ENCODE results near the gene SPARC. TPM values are rescaled to one million over a fixed set of nuclear protein-coding genes. Genes with fewer than 3 reads are reported as not detected.

Gene SPARC
- total RNA-seq, 1 donor from 2014 or later, result 76.4 TPM

DNA sequence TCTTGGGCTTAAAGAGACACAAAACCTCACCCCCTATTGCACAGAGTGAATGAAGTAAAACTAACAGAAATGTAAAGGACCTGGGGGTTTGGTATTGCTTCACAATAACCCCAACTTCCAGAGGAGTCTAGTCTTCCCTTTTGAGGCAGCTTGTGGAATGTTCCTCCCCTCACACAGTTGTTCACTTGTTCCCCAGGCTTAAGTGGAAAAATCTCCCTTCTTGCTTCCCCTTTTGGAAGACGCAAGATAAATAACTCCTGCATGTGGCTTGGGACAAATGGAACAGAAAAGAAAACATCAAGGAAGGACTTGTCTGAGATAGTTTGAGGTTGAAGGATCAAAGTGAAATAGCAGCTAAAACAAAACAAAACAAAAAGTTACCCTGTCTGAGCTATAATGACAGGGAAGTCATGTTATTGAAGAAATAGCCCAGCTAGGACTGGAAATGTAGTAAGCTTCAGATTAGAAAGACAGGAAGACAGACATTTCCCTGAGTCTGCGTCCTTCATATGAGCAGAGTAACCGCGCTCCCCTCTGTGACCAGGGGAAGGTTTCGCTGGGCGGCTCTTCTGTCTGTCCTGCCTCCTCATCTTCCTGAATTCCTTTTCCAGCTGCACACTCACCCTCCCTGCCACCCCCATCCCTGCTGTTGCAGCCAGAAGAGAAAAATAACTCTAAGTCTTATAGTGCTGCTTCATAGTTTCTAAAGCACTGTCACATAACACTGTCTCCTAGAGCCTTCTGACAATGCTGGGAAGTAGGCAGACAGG is 8.8 kb downstream of the SPARC start:
- peak; percentile 31 for ATAC-seq

DNA sequence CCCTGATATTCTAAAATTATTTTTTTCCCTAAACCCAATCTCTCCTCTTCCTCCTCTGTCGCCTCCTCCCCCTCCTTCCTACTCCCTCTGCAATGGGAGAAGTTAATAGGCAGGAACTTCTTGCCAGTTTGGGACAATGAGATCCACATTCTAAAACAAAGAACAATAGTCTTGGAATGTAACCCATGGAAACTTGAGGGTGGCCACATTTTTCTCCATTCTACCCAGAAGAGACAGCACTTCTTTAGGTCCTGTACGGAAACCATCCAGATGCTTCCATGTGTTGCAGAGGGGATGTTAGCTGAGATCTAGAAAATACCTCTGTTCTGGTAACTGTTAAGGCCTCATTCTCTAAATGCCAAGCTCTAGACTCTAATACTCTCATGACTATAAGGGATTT is 10.0 kb downstream of the SPARC start:
- ATAC-seq, result no peak

DNA sequence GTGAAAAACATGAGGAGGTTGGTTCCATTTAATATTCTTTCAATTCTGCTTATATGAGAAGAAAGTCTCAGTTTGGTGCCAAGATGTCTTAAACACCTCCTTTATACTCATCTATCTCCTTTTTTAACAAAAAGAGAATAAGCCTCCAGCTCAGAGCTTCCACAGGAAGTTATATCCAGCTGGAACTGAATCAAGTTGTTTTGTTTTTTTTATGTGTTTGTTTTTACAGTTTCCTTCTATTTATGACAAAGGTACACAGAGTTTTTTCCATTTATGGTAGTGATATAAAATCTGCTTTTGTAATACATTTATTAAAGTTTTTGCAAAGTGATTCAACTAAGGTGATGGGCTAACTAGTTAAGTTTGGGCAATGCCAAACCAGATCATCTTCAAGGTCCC is 10.4 kb downstream of the SPARC start:
- ATAC-seq, result no peak

DNA sequence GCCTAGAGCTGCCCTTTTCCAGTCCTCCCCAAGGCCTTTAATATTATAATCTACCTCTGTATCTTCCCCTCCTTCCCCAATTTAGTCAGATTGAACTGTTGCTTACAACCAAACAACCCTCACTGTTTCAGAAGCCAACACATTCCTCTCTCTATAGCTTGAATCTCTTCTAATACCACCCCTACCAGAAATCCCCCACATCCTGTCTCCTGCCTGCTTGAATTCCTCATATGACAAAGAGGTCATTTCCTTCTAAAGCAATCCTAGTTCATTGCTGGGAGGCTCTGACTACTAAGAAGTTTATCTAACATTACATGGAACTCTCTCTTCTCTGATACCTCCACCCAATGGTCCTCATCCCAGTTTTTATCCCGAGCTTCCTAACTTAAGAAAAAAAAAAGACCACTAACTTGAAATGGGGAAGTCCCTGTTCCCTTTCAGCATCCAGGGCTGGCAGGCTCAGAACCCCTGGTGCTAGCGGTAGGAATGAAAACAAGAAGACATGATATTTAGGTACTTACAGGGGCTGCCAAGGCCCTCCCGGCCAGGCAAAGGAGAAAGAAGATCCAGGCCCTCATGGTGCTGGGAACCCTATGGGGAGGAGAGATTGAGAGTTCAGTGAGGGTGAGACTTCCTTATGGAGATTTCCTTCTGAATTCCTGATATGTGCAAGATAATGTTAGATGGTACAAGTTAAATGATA is 11.0 kb downstream of the SPARC start:
- no peak for ATAC-seq

DNA sequence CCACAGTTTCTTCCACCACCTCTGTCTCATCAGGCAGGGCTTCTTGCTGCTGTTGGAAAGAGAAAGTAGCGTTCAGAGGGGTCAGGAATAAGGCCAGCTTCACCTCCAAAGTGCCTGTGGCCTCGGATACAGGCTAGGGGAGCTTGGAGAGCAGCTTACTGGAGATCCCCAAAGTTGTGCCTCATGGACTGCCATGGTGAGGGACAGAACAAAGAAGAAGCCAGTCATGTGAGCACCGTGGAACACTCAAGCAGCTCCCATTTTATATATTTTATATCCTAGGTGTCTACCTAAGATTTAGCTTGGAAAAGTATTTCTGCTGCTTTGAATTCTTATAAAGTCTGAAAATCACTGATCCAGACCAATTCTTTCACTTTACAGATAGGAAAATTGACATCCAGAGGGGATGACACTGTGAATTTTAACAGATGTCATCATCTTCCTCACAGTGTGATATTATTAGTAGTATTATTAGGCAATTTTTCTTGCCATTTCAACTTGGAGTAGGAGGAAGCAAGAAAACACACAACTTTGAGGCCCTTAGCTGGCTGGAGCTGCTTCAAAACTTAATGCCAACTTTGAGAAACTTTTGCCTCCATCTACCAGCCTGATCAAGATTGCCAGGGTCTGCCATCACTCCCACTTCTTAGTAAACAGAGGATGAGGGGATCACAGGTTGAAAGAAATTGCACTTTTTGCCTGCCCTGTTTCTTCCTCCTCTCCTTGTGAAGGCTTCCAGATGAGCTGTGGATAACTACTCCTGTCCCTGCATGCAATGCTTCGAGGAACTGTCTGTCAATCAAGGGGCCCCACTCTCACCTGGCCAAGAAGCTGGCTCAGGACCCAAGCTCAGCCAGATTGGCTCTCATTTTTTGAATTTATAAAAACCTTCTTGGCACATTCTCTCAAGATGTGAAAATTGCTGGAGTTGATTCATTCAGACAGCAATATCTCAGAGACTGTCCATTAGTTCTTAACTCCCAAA is 11.8 kb downstream of the SPARC start:
- ATAC-seq, result no peak

DNA sequence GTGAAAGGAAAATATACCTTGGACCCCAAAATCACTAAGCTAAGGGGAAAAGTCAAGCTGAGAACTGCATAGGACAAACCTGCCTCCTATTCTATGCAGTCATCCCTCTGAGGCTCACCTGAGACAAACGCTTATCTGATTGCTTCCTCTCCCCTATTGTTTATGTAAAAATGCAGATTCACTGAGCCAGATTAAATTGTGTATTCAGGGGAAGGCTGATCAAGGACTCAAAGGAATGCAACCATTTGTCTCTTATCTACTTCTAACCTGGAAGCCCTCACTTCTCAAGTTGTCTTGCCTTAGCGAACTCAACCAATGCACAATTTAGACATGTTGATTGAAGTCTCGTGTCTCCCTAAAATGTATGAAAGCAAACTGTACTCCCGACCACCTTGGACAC is 13.3 kb downstream of the SPARC start:
- no peak for ATAC-seq

DNA sequence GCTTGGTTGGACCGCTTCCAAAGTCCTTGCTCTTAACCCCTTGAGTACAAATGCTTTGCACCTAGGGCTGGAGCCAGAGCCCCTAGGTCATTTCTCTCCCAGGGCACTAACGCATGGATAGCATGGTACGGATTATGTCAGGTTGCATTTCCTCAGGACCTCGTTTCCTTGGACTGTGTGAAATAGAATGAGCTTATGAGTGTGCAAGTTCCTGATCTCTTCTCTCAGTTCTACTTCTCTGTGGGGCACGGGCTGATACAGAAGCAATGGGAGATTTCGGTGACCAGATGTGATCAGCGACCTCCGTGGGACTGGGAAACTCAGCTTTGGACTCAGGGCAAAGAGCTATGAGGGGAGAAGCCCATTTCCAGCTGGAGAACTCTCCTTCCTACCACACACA is 14.2 kb downstream of the SPARC start:
- ATAC-seq, result no peak

DNA sequence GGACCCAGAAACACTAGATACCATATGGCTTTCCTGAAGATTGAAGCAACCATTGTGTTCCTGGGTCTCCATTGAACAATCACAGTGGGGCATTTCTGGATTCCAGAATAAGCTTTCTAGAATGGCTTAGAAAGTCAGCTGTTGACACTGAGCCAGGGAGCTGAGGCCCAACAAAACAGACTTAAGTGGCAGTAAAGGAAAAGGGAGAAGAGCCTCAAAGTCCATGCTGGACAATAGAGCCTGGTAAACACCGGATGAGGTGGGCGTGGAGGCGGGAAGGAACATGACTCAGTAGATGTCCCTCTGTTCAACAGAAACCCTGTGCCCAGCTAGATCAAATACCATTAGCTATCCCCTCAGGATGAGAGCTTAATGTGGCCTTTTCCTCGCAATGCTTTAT is 14.8 kb downstream of the SPARC start:
- peak; percentile 44 for ATAC-seq

DNA sequence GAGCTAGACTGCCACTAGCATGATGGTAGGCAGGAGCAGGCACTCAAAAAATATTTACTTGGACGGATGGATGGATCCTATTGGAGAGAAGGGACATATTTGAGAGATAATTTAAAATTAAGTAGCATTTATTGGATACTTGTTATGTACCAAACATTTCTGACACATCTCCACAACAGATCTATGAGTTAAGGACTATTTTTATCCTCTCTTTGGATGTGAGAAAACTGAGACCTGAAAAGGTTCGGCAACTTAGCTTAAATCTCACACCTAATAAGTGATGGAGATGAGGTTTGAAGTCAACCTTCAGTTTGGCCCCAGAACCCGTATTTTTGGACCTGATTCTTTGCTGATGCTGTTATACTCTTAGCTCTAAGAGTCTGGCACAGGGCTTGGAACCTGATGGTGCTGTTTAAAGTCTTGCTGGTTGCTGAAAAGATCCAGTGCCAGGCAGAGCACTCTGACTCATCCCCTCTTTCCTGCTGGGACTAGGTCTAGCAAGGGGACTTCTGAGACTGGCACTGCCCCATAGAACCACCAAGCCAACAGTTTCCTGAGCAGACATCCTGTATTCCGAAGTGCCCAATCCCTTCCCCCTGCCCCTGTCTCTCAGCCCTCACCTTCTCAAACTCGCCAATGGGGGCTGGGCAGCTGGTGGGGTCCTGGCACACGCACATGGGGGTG is 15.6 kb downstream of the SPARC start:
- peak; percentile 69 for ATAC-seq

DNA sequence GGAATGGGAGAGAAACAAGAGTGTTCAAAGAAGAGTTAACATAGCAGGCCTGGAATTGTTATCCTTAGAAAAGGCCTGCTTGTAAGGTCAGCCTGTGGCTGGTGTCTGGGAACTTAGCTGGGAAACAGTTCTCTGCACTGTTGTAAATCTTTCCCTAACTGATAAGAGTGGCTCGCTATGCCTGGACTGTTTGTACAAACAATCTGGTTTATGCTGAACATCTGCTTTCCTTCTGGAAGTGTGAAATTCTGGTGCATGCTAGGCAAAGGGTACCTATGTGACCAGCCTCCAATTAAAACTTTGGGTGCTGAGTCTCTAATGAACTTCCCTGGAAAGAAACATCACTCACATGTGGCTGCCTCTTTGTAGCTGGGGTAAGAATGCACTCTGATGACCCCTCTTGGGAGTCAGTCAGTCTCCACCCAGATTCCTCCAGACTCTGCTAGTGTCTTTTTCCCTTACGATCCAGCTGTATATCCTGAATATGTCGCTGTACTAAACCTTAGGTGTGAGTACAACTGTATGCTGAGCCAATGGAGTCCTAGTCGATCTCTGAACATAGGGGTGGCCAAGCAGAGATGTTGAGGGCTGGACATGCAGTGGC is 16.5 kb downstream of the SPARC start:
- ATAC-seq, result no peak

DNA sequence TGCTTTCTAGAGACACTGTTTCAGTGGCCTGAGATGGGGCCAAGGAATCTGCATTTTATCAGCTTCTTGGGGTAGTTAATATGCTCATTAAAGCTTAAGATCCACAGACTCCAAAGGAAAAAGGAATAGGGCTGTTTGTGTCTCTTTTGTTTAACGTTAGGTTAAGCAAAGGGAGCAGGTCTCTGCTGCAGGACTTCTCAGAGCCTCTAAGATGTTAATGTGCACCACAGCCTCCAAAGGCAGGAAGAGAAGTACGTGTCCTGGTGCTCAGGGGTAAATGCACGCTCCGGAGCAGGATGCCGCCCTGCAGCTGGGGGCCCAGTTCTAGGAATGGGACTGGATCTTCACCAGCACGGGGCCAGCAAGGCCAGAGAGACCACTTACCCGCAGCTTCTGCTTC is 19.6 kb downstream of the SPARC start:
- no peak for ATAC-seq

DNA sequence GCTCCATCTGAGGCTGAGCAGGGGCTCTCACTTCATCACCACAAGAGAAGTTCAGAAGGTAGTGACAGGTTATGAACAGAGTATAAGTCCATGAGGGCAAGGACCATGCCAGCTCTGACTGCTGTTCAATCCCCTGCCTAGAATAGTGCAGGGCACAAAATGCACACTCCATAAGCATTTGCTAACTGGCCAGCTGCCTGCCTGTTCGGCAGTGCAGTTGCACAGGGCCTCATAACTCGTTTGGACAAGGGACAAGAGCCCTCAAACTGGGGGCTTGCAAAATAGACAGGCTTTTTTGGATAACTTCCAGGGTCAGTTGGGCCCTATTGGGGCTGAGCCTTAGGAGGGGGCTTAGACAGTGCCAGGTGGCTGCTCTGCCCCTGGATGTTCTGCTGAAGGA is 21.1 kb downstream of the SPARC start:
- ATAC-seq, result no peak

DNA sequence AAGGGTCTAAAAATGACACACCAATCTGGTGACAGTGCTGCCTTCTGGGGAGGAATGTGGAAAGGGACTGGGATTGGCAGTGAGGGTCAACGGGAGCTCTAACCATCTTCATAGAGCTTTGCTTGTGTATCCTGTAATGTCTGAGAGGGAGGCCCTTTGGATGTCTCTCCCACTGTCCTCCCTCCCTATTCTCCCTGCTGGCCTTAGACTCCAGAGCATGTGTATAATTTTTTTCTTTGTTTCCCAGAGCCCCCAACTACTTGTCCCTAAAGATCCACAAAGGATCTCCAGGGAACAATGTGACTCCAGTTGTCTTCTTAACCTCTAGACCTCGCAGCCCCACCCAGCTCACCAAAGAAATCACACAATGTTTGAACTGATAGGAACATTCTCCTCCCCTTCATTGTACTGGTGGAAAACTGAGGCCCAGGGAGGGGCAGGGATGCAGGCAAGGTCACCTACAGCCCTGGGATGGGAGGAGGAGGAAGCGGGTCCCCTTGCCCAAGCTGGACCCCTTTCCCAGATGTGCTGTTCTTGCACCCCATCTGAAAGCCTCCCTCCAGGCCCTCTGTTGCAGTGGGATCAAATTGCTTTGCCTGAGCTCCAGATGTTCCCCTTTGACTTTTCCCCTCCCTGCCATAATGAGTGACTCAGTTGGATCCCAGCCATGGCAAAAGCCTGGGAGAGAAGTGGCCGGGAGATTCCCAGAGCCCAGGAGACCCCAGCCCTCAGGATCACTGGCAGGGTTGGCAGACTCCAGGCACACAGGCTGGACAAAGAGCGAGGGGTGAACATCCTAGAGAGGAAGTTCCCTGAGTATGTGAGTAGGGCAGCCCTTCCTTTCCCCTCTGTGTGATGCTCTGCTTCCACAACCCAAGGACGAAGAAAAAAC is 21.8 kb downstream of the SPARC start:
- no peak for ATAC-seq

DNA sequence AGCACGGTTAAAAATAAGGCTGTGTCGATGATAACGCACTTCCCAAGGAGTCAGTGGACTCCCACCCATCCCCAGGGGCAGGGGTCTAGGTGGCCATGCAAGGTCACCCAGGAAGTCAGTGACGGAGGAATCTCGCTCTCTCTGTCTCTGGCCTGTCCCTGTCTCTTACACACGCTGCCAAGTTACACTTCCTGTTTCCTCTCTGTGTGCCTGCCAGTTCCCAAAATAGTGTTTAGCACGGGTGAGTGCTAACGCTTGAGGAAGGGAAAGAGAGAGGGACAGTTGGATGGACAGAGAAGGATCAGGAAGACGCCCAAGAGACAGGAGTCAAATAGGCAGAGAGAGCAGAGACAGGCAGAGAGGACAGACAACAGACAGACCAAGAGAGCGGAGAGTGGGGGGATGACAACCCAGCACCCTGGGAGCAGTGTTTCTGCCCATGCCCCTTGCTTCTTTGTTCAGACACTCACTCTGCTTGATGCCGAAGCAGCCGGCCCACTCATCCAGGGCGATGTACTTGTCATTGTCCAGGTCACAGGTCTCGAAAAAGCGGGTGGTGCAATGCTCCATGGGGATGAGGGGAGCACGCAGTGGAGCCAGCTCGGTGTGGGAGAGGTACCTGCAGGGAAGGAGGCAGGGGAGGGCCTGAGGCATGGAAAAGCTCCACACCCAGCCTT is 23.0 kb downstream of the SPARC start:
- ATAC-seq, result no peak

DNA sequence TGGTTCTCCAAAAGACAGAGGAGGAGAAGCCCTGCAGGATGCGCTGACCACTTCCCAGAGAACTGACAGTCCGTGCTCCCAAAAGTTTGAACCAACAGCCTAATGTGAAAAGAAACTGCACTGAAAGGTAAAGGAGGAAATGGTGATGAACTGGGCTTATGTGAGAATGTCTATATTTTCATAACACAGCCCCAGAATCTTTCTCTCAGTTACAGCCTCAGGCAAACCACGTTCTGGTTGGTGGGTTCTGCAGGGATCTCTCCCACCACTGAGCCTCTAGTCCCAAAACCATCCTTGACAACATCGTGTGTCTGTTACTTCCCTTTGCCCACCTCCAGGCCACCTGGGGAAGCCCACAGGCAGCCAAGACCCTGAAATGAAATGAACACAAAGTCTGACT is 23.9 kb downstream of the SPARC start:
- ATAC-seq, result no peak

DNA sequence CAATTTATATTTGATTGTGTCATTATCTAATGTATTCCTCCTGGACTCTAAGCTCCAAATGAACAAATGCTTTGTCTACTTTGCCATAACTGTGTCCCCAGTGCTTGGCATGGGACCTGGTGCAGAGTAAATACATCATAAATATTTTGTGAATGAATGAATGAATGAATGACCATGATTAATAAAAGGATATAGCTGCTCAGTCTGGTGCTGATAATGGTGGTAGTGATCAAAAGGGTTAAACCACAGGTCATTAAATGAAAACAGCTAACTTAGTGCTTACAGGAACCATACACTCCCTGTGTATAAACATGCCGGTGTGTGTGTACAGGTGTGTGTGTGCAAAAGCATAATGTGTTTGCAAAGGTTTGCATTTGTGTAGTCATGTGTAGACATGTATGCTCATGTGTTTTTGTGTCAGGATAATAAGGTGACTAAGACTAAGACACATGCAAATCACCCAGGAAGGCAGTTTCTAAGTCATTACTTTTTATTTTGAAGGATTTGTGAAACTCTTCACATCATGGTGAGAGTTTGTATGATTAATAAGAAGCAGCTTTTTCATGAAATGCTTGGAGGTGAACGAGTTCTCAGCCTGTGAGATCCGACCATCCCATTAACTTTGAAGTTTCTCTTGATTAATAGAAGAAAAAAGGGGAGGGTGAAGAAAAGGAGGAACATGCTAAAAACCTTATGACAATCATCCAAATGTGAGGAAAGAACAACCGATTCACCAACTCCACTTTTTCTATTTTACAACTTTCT is 24.6 kb downstream of the SPARC start:
- ATAC-seq, result peak; percentile 53

DNA sequence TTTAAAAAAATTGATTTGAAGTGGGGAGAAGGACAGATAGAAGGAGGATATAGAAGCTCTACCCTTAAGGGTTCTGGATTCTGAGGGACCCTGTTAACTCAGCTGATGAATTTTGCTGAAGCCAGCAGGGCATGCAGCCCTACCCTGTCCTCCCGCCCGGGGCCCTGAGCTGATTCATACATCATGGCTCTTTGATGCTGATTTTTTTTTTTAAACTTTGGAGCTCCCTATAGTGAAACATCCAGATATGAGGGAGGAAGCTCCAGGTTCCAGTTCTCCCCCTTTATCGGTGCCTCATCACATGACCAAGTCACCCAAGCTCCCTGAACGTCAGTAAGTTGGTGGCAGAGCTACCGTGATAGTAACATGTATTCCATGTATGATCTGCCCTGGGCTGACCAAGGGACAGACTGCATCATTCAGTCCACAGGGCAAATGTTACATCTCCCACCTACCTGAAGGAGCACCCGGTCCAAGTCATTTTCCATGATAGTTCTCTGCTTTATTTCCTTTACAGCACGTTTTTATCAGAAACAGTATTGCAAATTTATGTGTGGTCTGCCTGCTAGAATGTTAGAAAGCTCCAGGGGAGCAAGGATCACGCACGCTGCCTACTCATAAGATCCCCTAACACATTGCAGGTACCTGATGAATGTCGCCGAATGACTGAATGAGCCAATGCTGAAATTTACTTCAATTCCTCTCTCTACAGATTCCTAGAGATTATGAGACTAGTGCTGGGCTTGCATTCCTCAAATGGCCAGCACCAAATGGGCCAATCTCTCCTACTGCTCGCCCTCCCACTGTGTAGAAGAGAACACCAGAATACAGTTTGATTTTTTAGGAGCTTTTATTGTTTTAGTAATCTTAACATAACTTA is 25.9 kb downstream of the SPARC start:
- peak; percentile 31 for ATAC-seq

DNA sequence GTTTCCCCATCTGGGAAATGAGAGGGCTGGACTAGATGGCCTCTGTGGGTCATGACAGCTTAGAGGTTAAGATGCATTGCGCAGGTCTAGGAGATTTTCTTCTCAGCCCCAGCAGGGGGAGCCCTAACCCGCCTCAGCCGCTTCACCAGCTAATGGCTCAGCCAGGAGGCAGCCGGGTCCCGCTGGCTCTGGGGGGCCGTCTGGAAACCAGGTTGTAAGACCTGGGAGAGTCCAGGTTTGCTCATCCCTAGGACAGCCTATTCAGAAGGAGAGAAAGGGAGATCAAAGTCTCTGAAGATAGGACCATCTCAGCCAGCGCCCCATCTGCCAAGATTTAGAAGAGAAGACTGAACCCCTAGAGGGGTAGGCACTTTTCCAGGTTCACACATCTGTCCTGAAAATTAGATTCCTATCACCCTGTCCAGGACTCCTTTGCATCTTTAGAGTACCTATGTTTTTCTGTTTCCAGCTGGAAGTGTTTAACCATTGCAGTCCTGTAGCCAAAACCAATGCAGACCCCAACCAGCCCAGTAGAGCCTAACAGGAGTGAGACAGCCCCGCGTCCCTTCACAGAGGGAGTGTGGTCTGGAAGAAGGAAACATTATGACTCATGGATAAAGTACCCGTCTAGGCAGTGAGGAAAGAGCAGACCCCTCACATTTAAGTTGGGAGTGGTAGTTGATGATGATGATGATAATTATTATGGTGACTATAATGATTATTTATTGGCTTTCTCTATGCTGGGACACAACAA is 27.5 kb downstream of the SPARC start:
- ATAC-seq, result peak; percentile 87
